SK-N-SH treated with all-trans-retinoic acid at 6 μM for 48 hours (cell line): ENCODE measurements around the gene GRIN1.

Source experiments
- ARNTL ChIP-seq: fragments of 450-650 bp; formaldehyde crosslinking; IDR thresholded peaks from 2 replicates; pipeline ENCODE4 v1.5.0; 2020; ENCODE audit warnings: low read depth, mild to moderate bottlenecking, moderate library complexity, borderline replicate concordance
- CREB5 ChIP-seq: fragments of 250-450 bp; sonication (Bioruptor Pico); IDR thresholded peaks from 2 replicates; pipeline ENCODE4 v1.5.1; 2020; ENCODE audit warnings: low read depth, mild to moderate bottlenecking, moderate library complexity
- PATZ1 ChIP-seq: fragments of 250-450 bp; sonication (Bioruptor Pico); IDR thresholded peaks from 2 replicates; pipeline ENCODE4 v1.8.0; 2020; ENCODE audit warnings: mild to moderate bottlenecking, moderate library complexity, borderline replicate concordance
- POU6F1 ChIP-seq: fragments of 250-450 bp; sonication (Bioruptor Pico); IDR thresholded peaks from 2 replicates; pipeline ENCODE4 v1.8.0; 2021; ENCODE audit warnings: low read depth, mild to moderate bottlenecking, moderate library complexity, borderline replicate concordance
- PPARA ChIP-seq: fragments of 250-450 bp; sonication (Bioruptor Pico); IDR thresholded peaks from 2 replicates; pipeline ENCODE4 v1.5.0; 2020; ENCODE audit warnings: mild to moderate bottlenecking, borderline replicate concordance
- TOX ChIP-seq: fragments of 250-450 bp; sonication (Bioruptor Pico); IDR thresholded peaks from 2 replicates; pipeline ENCODE4 v1.8.0; 2021; ENCODE audit warnings: mild to moderate bottlenecking, moderate library complexity, borderline replicate concordance
- ZC3H10 ChIP-seq: fragments of 250-450 bp; sonication (Bioruptor Pico); IDR thresholded peaks from 2 replicates; pipeline ENCODE4 v1.5.1; 2021; ENCODE audit warnings: mild to moderate bottlenecking, moderate library complexity
- ZFP30 ChIP-seq: fragments of 450-650 bp; formaldehyde crosslinking; IDR thresholded peaks from 2 replicates; pipeline ENCODE4 v1.5.0; 2022; ENCODE audit warnings: mild to moderate bottlenecking, moderate library complexity

GRCh38 chr9:137115394-137116026 is 23.4 kb upstream of the GRIN1 start:
- TF ChIP-seq ZFP30 (CRISPR knock-in tag) (no peak), POU6F1 (no peak), TOX (CRISPR knock-in tag) (no peak), PATZ1 (CRISPR knock-in tag) (no peak), PPARA (no peak), ARNTL (no peak), ZC3H10 (CRISPR knock-in tag) (no peak), CREB5 (CRISPR knock-in tag) (no peak)
